GM20431 (cell line): ENCODE results near the gene PSKH1.
"Not testable (repeated sequence)": the region's sequence is repeated elsewhere in the genome, so short reads cannot be mapped to it uniquely, and the experiment has no call there.

ENCODE experiments used
- in situ Hi-C: fragments of 300-500 bp; cut with MseI, MboI; formaldehyde crosslinking; loops from one replicate; pipeline ENCODE4 v1.15.0; 2020; ENCODE audit warnings: low sequenced_read_pairs; ENCODE audit not compliant: unreplicated experiment

Gene PSKH1

DNA sequence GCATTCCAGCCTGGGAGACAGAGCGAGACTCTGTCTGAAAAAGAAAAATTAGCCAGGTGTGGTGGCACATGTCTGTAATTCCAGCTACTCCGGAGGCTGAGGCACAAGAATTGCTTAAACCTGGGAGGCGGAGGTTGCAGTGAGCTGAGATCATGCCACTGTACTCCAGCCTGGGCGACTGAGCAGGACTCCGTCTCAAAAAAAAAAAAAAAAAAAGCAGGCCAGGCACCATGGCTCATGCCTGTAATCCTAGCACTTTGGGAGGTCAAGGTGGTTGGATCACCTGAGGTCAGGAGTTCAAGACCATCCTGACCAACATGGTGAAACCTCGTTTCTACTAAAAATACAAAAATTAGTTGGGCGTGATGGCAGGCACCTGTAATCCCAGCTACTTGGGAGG is 79.2 kb downstream of the PSKH1 start:
- in situ Hi-C loops: not testable (repeated sequence)

DNA sequence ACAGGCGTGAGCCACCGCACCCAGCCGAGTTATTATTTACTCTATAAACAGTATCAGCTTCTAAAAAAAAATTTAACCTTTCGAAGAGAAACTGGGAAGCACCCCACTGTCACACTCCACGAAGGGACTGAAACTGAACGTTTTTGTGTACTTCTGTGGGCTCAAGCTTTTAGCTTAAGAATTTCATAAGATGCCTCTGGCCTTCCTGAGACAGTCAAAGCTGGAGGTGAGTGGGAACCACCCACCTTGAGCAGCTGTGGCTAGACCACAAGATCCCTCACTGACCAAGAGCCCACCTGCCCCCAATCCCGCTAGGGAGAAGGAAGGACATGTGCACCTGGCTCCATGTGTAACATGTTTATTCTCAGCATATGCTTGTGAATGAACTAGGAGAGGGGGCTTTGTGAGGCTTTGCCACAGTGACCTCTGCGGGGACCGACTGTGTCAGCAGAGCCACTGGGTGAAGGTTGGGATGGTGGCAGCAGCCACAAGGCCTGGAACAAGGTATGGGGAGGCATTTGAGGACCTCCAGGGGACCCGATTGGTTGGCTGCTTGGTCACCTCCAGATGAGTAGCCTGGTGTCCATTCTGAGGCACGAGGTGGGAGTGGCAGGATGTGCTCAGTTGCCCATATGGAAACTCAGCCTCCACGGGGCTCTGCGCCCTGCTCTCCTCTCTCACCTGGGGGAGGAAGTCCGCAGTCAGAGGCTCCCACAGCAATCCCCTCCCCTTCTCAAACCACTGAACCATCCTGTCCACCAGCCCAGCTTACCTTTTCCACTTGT is 82.5 kb downstream of the PSKH1 start:
- in situ Hi-C loops: no loop called here

DNA sequence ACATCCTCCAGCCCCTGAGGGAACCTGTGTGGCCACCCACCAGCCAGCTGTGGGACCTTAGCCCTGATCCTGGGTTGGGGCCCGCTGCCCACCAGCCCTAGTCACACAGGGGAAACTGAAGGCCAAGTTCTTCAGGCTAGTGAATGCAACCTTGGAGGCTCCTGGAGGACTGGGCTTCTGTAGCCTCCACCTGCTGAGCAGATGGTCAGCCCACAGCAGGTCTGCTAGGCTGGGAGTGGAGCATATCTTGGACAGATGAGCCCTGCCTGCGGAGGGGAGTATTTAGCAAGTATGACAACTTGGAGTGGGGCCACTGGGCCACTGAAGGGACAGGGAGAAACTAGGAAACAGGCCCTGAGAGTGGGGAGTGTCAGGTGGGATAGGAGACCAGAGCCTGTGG is 83.2 kb downstream of the PSKH1 start:
- in situ Hi-C loops: no loop called here

DNA sequence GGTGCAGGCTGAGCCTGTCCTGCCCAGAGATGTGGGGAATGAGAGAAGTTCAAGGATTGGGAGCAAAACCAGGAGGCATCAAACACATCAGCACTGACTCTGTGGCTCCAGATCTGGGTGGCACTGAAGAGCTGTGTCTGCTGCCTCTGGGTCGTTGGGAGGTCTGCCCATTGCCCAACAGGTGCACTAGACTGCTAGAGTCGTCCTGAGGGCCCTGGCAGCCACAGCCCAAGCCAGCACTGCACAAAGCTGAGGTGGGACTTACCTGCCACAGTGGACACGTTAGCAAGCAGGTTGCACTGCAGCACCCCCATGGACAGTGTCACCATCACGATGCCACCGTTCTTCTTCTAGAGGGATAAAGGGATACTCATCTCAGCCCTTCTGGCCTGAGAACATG is 84.0 kb downstream of the PSKH1 start:
- in situ Hi-C loops: no loop called here

DNA sequence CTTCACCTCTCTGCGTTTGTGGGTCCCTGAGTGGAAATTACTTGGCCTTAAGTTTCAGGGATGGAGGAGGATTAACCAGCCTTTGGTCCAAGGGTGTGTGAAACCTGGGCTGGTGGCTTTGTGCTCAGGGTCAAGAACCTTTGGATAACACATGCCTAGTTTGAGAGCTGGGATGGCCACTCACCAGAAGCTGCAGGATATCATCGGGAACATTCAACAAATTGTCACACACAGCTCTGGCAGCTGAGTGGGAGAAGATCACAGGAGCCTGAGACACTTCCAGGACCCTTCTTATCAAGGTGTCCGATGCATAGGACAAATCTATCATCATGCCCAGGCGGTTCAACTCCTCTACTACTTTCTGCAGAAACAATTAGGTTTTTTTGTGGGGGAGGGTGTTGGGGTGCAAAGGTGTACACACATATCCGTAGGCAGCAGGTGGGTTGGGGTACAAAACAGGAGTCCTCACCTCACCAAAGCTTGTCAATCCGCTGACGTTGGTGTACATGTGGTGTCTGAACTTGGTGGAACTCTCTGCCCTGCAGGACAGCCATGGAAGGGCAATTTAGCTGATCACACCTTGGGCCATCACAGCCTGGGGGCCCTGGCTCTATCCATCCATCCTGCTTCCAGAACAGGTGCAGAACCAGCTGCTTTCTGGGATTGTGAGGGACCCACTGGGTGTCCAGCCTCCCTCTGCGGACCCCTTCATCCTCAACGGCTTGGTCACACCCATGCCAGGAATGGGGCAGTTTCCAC is 84.6 kb downstream of the PSKH1 start:
- in situ Hi-C loops: no loop called here
